HG03571 (cell line): ENCODE measurements around the gene HTATIP2.
"Not testable (repeated sequence)": the region's sequence is repeated elsewhere in the genome, so short reads cannot be mapped to it uniquely, and the experiment has no call there.

Source experiments
- ATAC-seq: cut with Tn5 transposase; IDR thresholded peaks from one replicate; pipeline ENCODE4 v1.9.1; 2021; ENCODE audit not compliant: unreplicated experiment

HTATIP2 gene

GRCh38 chr11:20369826-20370225, 6.3 kb downstream of the HTATIP2 start:
- no peak for ATAC-seq

GRCh38 chr11:20372081-20372626, 8.6 kb downstream of the HTATIP2 start:
- no peak for ATAC-seq

GRCh38 chr11:20373147-20373546, 9.6 kb downstream of the HTATIP2 start:
- ATAC-seq = no peak

GRCh38 chr11:20373568-20374209, 10.2 kb downstream of the HTATIP2 start:
- ATAC-seq = no peak

- no peak for ATAC-seq
Observed at GRCh38 chr11:20374741-20375300, 11.3 kb downstream of the HTATIP2 start.

GRCh38 chr11:20376162-20376730, 12.7 kb downstream of the HTATIP2 start:
- no peak for ATAC-seq

- ATAC-seq = not testable (repeated sequence)
Observed at GRCh38 chr11:20385996-20386395, 22.5 kb downstream of the HTATIP2 start.

GRCh38 chr11:20387261-20388095, 24.0 kb downstream of the HTATIP2 start, which contains the start of gene PRMT3:
Gene PRMT3 (plus strand): TSS chr11:20387716. CDS start chr11:20387747, 31 bp downstream.
- peak; percentile 80 for ATAC-seq

GRCh38 chr11:20388096-20389055, 24.9 kb downstream of the HTATIP2 start:
- ATAC-seq = peak; percentile 6

GRCh38 chr11:20397281-20397680, 33.8 kb downstream of the HTATIP2 start:
- no peak for ATAC-seq

- no peak for ATAC-seq
Observed at GRCh38 chr11:20399498-20399897, 36.0 kb downstream of the HTATIP2 start.

GRCh38 chr11:20403059-20403458, 39.5 kb downstream of the HTATIP2 start:
- ATAC-seq = no peak

GRCh38 chr11:20406484-20406883, 43.0 kb downstream of the HTATIP2 start:
- ATAC-seq = no peak

- no peak for ATAC-seq
Observed at GRCh38 chr11:20407344-20407743, 43.8 kb downstream of the HTATIP2 start.

- no peak for ATAC-seq
Observed at GRCh38 chr11:20415432-20415831, 51.9 kb downstream of the HTATIP2 start.

- no peak for ATAC-seq
Observed at GRCh38 chr11:20417771-20418170, 54.3 kb downstream of the HTATIP2 start.

GRCh38 chr11:20421946-20422345, 58.4 kb downstream of the HTATIP2 start:
- ATAC-seq = no peak

- ATAC-seq = no peak
Observed at GRCh38 chr11:20429216-20429615, 65.7 kb downstream of the HTATIP2 start.
